Anterior cingulate cortex (tissue), 58 donors: Measurements from ENCODE around the gene TRERF1.

Source experiments
- DNase-seq, 58 donors: peaks; one replicate each; lab custom pipeline; 2025; lab: John Stamatoyannopoulos, UW

Gene TRERF1

DNA sequence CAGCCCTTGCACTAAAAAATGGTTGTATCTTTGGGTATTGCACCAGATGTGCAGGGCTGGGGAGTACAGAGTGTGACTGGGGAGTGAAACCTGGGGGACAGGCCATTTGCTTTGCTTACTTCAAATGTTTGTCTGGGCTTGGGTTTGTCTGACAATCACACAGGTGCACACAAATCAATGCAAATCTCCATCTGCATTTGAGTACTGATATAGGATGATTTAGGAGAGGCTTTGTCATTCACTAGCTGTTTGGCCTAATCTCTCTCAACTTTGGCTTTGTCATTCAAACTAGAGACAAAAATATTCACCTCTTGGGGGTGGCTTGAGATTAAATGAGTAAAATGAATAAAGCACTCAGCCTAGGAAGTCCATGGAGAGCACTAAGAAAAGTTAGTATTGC, 274.7 kb downstream of the TRERF1 start:
- no peak for DNase-seq

DNA sequence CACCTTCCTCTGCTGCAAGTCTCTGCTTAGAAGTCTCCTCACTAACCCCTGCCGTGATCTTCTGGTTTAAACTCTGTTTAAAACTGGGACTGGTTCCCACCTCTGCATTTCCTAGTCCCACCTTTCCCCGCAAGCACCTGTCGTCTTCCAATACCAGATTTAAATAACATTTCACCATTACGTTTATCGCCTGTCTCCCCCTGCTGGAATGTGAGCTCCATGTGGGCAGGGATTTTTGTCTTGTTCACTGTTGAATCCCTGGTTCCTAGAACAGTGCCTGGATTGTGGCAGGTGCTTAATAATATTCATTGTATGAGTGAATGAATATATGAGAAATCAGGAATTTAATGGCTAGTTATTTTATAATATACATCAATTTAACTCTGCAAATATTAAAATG, 275.9 kb downstream of the TRERF1 start:
- no peak for DNase-seq
